ENCODE measurements around the gene MROH9. TPM values are rescaled to one million over a fixed set of nuclear protein-coding genes. Genes with fewer than 3 reads are reported as not detected.

The MROH9 gene
- total and polyA plus RNA-seq, 9 of the 15 experiments (the other 6 are each of a cell fraction or from before 2014, with no cell fraction given) = not detected

- no TSS peak for BruUV-seq (replicated peaks)
- no peaks in the 10 kb centered on the region for H3K36me3 ChIP-seq (ENCODE audit: control insufficient read depth, insufficient read depth, low read length)
- ATAC-seq (no peak), FAIRE-seq (no peak), DNase-seq (ENCODE audit: extremely low read depth in 1 of 4, low spot score in 3 of 4) (no peak)
- H3K27ac ChIP-seq (ENCODE audit: extremely low read depth, low read depth, low read length) = no peak overlapping the region
- no peak overlapping the region for H2AFZ ChIP-seq (ENCODE audit: low read depth, low read length)
- H3K4me1 ChIP-seq (replicated peaks in 1 of 2; ENCODE audit: control insufficient read depth in 2 of 2, insufficient read depth in 2 of 2, low read length in 2 of 2) = no peaks in the 10 kb centered on the region
- no peaks in the 10 kb centered on the region for H3K9me3 ChIP-seq (replicated peaks; ENCODE audit: control insufficient read depth, insufficient read depth, low read depth, low read length)
- WGBS (ENCODE audit: insufficient coverage, low coverage, missing lambda C conversion rate) = 0% methylated on average over 3 of the region's 3 CpGs
- CTCF ChIA-PET (ENCODE audit: low intra/inter-chr PET ratio) = no interaction called here
- no peaks in the 10 kb centered on the region for H3K79me2 ChIP-seq (ENCODE audit: control insufficient read depth, insufficient read depth, low read length)
- no peak overlapping the region for H3K4me3 ChIP-seq
- TF ChIP-seq SLC30A9 (CRISPR knock-in tag; IDR thresholded peaks at IDR 0.05) (no peak), ZC3H4 (CRISPR knock-in tag; IDR thresholded peaks at IDR 0.05; ENCODE audit: borderline replicate concordance) (no peak), TAL1 (IDR thresholded peaks at IDR 0.05) (no peak), E4F1 (CRISPR knock-in tag; IDR thresholded peaks at IDR 0.05; ENCODE audit: borderline replicate concordance) (no peak), TEAD1 (CRISPR knock-in tag; IDR thresholded peaks at IDR 0.05) (no peak), CREB3L1 (IDR thresholded peaks at IDR 0.05; ENCODE audit: borderline replicate concordance, low read depth) (no peak), SAFB (IDR thresholded peaks at IDR 0.05; ENCODE audit: borderline replicate concordance, low read depth, low read length) (no peak)
- POLR2A ChIA-PET = no interaction called here
- no peak overlapping the region for H3K9ac ChIP-seq (ENCODE audit: insufficient read depth in 1 of 2, low read depth in 2 of 2, low read length in 2 of 2)
- no peaks in the 10 kb centered on the region for H4K20me1 ChIP-seq (replicated peaks; ENCODE audit: control insufficient read depth, insufficient read depth, low read length)
- no peaks in the 10 kb centered on the region for H3K27me3 ChIP-seq (ENCODE audit: control insufficient read depth in 2 of 2, insufficient read depth in 2 of 2, low read length in 2 of 2)
- no peak overlapping the region for H3K4me2 ChIP-seq (ENCODE audit: insufficient read depth, low read length)
- no peaks in the 10 kb centered on the region for H3K9me1 ChIP-seq (ENCODE audit: control insufficient read depth, insufficient read depth, low read length)
- in situ Hi-C loops (cut with MboI) = no loop called here
- intact Hi-C loops (cut with micrococcal nuclease) = no loop called here
These were observed 178.0 kb downstream of the MROH9 start for GRCh38 chr1:171113382-171113781.

MicroRNAs encoded within 50 kb of the gene (microRNA counts, 767-probe panel; counts per million panel counts)
- not detected for microRNA hsa-miR-1295a

Small RNA genes lying within 50 kb of the gene (microRNA-seq; reads per million reads assigned to microRNA genes)
- gene MIR1295A (ENCODE audit: borderline microRNAs expressed) = not detected
- not detected for gene MIR1295B (ENCODE audit: borderline microRNAs expressed)

Small RNA genes lying within 50 kb of the gene (small RNA-seq; reads per million reads assigned to genes)
- not detected for gene MIR1295A

Other genes starting within 250 kb of the MROH9 start
- gene FMO3, start 155.4 kb downstream of the MROH9 start, total RNA-seq (2014; rRNA removed) = not detected in 2 replicates
- gene FMO3, start 155.4 kb downstream of the MROH9 start, total RNA-seq (2014; rRNA removed; fragmentation: Illumina TruSeq; extraction: Trizol) = not detected in 2 replicates
- gene FMO3, start 155.4 kb downstream of the MROH9 start, total RNA-seq (2015; rRNA removed; fragmentation: Illumina TruSeq; extraction: Trizol) = not detected in 2 replicates
- 0.22 TPM in 1 of 2 replicates, not detected in the other for gene FMO3, start 155.4 kb downstream of the MROH9 start, total RNA-seq (2021)
- gene FMO3, start 155.4 kb downstream of the MROH9 start, polyA plus RNA-seq (2011; rRNA removed) = not detected in 2 replicates
- not detected in 2 replicates for gene FMO3, start 155.4 kb downstream of the MROH9 start, polyA plus RNA-seq (2014; fragmentation: Illumina TruSeq; extraction: Trizol)
- not detected for gene FMO3, start 155.4 kb downstream of the MROH9 start, polyA plus RNA-seq (2014; fragmentation: Nextera tagmentation; extraction: Ambion mirVana)
- not detected in 2 replicates for gene FMO3, start 155.4 kb downstream of the MROH9 start, polyA plus RNA-seq (2014; rRNA removed)
- gene FMO2, start 249.8 kb downstream of the MROH9 start, total RNA-seq (2014; rRNA removed) = not detected in 2 replicates
- not detected in 2 replicates for gene FMO2, start 249.8 kb downstream of the MROH9 start, total RNA-seq (2014; rRNA removed; fragmentation: Illumina TruSeq; extraction: Trizol)
- not detected in 2 replicates for gene FMO2, start 249.8 kb downstream of the MROH9 start, total RNA-seq (2015; rRNA removed; fragmentation: Illumina TruSeq; extraction: Trizol)
- gene FMO2, start 249.8 kb downstream of the MROH9 start, total RNA-seq (2021) = 0.22 TPM in 1 of 2 replicates, not detected in the other
- not detected in 2 replicates for gene FMO2, start 249.8 kb downstream of the MROH9 start, polyA plus RNA-seq (2011; rRNA removed)
- not detected in 2 replicates for gene FMO2, start 249.8 kb downstream of the MROH9 start, polyA plus RNA-seq (2014; fragmentation: Illumina TruSeq; extraction: Trizol)
- not detected for gene FMO2, start 249.8 kb downstream of the MROH9 start, polyA plus RNA-seq (2014; fragmentation: Nextera tagmentation; extraction: Ambion mirVana)
- gene FMO2, start 249.8 kb downstream of the MROH9 start, polyA plus RNA-seq (2014; rRNA removed) = not detected in 2 replicates

Data from K562 (cell line).